Dermis microvascular lymphatic vessel endothelial cell (primary cell): ENCODE results near the gene GLRA3. TPM values are rescaled to one million over a fixed set of nuclear protein-coding genes. Genes with fewer than 3 reads are reported as not detected.
A peak's percentile ranks its signal among the peaks of the same experiment; 100 is the strongest.
"Not testable (repeated sequence)": the region's sequence is repeated elsewhere in the genome, so short reads cannot be mapped to it uniquely, and the experiment has no call there.

Experiments
- DNase-seq, 2 donors: peaks; one replicate each; pipeline versions ENCODE4 v3.0.0 to v3.0.0-alpha.2; 2010; ENCODE audit warnings: low read depth in 2 of 2
- total RNA-seq: library from RNA; depleted of rRNA; stranded (reverse); fragments of >200 nt; gene quantifications from 2 replicates; pipeline ENCODE4 v1.2.1, GENCODE V29; 2014

The GLRA3 gene
- total RNA-seq, 1 donor from 2014 or later: not detected

GRCh38 chr4:174810834-174811233 lies 18.2 kb downstream of the GLRA3 start:
- no peak for DNase-seq

GRCh38 chr4:174808836-174809235 lies 20.2 kb downstream of the GLRA3 start:
- no peak for DNase-seq

- no peak for DNase-seq
Observed at GRCh38 chr4:174808119-174808518, 20.9 kb downstream of the GLRA3 start.

- no peak for DNase-seq
Observed at GRCh38 chr4:174805746-174806145, 23.3 kb downstream of the GLRA3 start.

GRCh38 chr4:174794543-174795094 lies 34.4 kb downstream of the GLRA3 start:
- no peak for DNase-seq

- no peak for DNase-seq
Observed at GRCh38 chr4:174789657-174790056, 39.4 kb downstream of the GLRA3 start.

- DNase-seq: not testable (repeated sequence)
Observed at GRCh38 chr4:174778274-174778986, 50.6 kb downstream of the GLRA3 start.

GRCh38 chr4:174775366-174775765 lies 53.7 kb downstream of the GLRA3 start:
- DNase-seq: no peak

- DNase-seq: peak; percentile 14 to 24
Observed at GRCh38 chr4:174764105-174764729, 64.8 kb downstream of the GLRA3 start.

GRCh38 chr4:174763454-174764104 lies 65.5 kb downstream of the GLRA3 start:
- DNase-seq: no peak

GRCh38 chr4:174761451-174761850 lies 67.6 kb downstream of the GLRA3 start:
- DNase-seq: no peak

- no peak for DNase-seq
Observed at GRCh38 chr4:174757736-174758135, 71.3 kb downstream of the GLRA3 start.

GRCh38 chr4:174753021-174753420 lies 76.0 kb downstream of the GLRA3 start:
- no peak for DNase-seq

GRCh38 chr4:174752026-174752425 lies 77.0 kb downstream of the GLRA3 start:
- no peak for DNase-seq

GRCh38 chr4:174749091-174749490 lies 80.0 kb downstream of the GLRA3 start:
- DNase-seq: no peak

- no peak for DNase-seq
Observed at GRCh38 chr4:174746710-174747109, 82.3 kb downstream of the GLRA3 start.

GRCh38 chr4:174742561-174742960 lies 86.5 kb downstream of the GLRA3 start:
- no peak for DNase-seq

GRCh38 chr4:174739576-174739975 lies 89.5 kb downstream of the GLRA3 start:
- no peak for DNase-seq

- DNase-seq: no peak
Observed at GRCh38 chr4:174734181-174734580, 94.9 kb downstream of the GLRA3 start.

GRCh38 chr4:174717828-174718227 lies 111.2 kb downstream of the GLRA3 start:
- no peak for DNase-seq

- DNase-seq: no peak
Observed at GRCh38 chr4:174716986-174717770, 111.9 kb downstream of the GLRA3 start.
